Skeletal muscle tissue (tissue), 4 donors: ENCODE results near the gene HOXC10. TPM values are rescaled to one million over a fixed set of nuclear protein-coding genes. Genes with fewer than 3 reads are reported as not detected.

Experiments used
- H3K27ac ChIP-seq: one replicate; pipeline ENCODE4 v1.7.0; 2013; ENCODE audit warnings: mild to moderate bottlenecking, low read depth, low read length, inconsistent platforms
- H3K27me3 ChIP-seq, 3 donors: one replicate each; pipeline ENCODE4 v1.7.0; 2013; ENCODE audit warnings: low read length in 3 of 3; ENCODE audit not compliant: control insufficient read depth in 3 of 3, insufficient read depth in 3 of 3
- H3K36me3 ChIP-seq, 3 donors: one replicate each; pipeline ENCODE4 v1.7.0; 2013; ENCODE audit warnings: low read length in 3 of 3; ENCODE audit not compliant: control insufficient read depth in 3 of 3, insufficient read depth in 3 of 3
- H3K4me1 ChIP-seq, 3 donors: one replicate each; pipeline ENCODE4 v1.7.0; 2013; ENCODE audit warnings: low read length in 3 of 3, mild to moderate bottlenecking in 3 of 3; ENCODE audit not compliant: control insufficient read depth in 3 of 3, insufficient read depth in 3 of 3
- H3K4me3 ChIP-seq, 3 donors: one replicate each; pipeline ENCODE4 v1.7.0; 2013; ENCODE audit warnings: low read length in 3 of 3
- H3K9ac ChIP-seq, 3 donors: one replicate each; pipeline ENCODE4 v1.7.0; 2013; ENCODE audit warnings: low read length in 3 of 3, mild to moderate bottlenecking in 3 of 3, moderate library complexity in 2 of 3, low read depth in 1 of 3
- H3K9me3 ChIP-seq, 3 donors: one replicate each; pipeline ENCODE4 v1.7.0; 2013; ENCODE audit warnings: low read length in 3 of 3; ENCODE audit not compliant: control insufficient read depth in 3 of 3
- total RNA-seq: library from RNA; depleted of rRNA; stranded (reverse); fragments of >200 nt; gene quantifications from one replicate; pipeline ENCODE4 v1.2.3, GENCODE V29; 2014
- donor health status: Osteomylitis.

The HOXC10 gene
- total RNA-seq, 1 donor from 2014 or later: 3.7 TPM

DNA sequence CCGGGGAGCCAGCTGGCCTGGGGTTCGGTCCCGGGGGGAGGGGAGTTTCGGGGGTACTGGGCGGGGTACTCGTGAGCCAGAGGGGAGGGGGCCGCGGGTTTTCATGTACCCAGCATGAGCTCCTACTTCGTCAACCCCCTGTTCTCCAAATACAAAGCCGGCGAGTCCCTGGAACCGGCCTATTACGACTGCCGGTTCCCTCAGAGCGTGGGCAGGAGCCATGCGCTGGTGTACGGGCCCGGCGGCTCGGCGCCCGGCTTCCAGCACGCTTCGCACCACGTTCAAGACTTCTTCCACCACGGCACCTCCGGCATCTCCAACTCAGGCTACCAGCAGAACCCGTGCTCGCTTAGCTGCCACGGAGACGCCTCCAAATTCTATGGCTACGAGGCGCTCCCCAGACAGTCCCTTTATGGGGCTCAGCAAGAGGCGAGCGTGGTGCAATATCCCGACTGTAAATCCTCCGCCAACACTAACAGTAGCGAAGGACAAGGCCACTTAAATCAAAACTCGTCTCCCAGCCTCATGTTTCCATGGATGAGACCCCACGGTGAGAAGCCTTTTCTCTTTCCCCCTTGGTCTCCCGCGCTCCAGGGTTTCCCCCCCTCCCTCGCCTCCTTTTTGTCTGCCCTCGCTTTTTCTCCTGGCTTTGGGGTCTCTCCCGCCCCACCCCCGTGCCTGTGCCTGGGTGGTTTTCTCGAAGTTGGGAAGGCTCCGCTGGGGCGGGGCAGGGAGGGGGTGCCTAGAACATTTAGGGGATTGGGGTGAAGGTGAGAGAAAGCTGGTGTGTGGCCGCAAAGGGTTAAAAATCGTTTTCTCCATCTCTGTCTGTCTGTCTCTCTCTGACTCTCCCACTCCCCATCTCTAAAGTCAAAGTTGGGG lies 24.5 kb downstream of the HOXC10 start:
- Histone ChIP-seq H3K9ac (peak overlapping the region; percentile 78 to 85 (median 85)), H3K4me3 (peak overlapping the region; percentile 68 to 78 (median 76)), H3K4me1 (peaks cover 57 to 64% (median 57%) of the 10 kb centered on the region in 3 donors), H3K27ac (peak overlapping the region; percentile 75), H3K27me3 (peaks cover 0 to 2% (median 0%) of the 10 kb centered on the region in 3 donors), H3K36me3 (no peaks in the 10 kb centered on the region), H3K9me3 (no peaks in the 10 kb centered on the region)

GRCh38 chr12:54010053-54010971 lies 25.4 kb downstream of the HOXC10 start:
- H3K27me3 ChIP-seq: peaks cover 0 to 2% (median 0%) of the 10 kb centered on the region in 3 donors
- H3K27ac ChIP-seq: peak overlapping the region; percentile 75
- no peaks in the 10 kb centered on the region for H3K36me3 ChIP-seq
- H3K4me1 ChIP-seq: peaks cover 58 to 63% (median 59%) of the 10 kb centered on the region in 3 donors
- no peaks in the 10 kb centered on the region for H3K9me3 ChIP-seq
- H3K4me3 ChIP-seq: peak overlapping the region; percentile 68 to 78 (median 76)
- H3K9ac ChIP-seq: peak overlapping the region; percentile 78 to 85 (median 85)

GRCh38 chr12:54010972-54011664 lies 26.2 kb downstream of the HOXC10 start:
- no peaks in the 10 kb centered on the region for H3K9me3 ChIP-seq
- H3K4me1 ChIP-seq: peaks cover 54 to 67% (median 62%) of the 10 kb centered on the region in 3 donors
- peak overlapping the region; percentile 61 to 85 (median 78) for H3K9ac ChIP-seq
- peak overlapping the region in 2 of 3 donors; percentile 23 to 48 for H3K4me3 ChIP-seq
- H3K27ac ChIP-seq: peak overlapping the region; percentile 75
- H3K27me3 ChIP-seq: peaks cover 0 to 2% (median 0%) of the 10 kb centered on the region in 3 donors
- no peaks in the 10 kb centered on the region for H3K36me3 ChIP-seq

DNA sequence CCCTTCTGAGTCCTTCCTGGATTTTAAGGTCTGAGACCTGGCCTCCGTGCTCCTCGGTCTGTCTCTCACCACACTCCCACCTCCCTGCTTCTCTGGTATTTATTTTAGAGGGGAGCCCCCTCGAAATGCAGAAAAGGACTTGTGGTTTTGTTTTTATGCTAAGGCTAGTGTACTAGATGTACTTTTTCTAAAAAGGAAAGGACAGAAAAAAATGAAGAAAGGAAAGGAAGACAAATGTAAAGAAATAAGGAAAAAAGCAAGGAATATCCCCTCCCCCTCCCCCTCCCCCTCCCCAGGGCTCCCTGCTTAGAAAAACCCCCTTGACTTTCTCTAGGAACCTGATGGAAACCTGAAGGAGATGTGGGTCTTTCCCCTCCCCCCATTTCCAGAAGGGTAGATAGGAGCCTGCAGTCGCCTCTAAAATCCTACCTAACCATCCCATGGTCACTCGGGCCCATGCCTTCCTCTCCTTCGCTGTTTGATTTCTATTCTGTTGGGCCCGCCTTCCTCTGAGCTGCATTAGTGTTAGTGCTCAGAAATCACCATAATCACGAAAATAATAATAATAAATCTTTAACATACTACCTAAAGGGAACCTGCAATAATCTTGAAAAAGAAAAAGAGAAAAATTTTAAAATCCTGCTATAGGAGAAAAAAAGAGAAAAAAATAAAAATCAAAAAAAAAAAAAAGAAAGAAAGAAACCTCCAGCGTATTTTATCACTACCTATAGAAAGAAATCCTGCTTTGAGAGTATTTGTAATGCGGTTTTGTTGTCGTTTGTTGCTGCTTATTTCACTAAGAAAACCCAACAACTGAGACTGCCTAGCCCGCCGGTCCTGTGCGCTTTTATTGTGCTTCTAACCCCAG lies 27.0 kb downstream of the HOXC10 start:
- H3K9me3 ChIP-seq: no peaks in the 10 kb centered on the region
- peaks cover 49 to 62% (median 54%) of the 10 kb centered on the region in 3 donors for H3K4me1 ChIP-seq
- H3K27ac ChIP-seq: peak overlapping the region; percentile 75
- peak overlapping the region in 1 of 3 donors; percentile 48 for H3K4me3 ChIP-seq
- peak overlapping the region; percentile 33 to 85 (median 78) for H3K9ac ChIP-seq
- no peaks in the 10 kb centered on the region for H3K36me3 ChIP-seq
- peaks cover 0 to 2% (median 0%) of the 10 kb centered on the region in 3 donors for H3K27me3 ChIP-seq

DNA sequence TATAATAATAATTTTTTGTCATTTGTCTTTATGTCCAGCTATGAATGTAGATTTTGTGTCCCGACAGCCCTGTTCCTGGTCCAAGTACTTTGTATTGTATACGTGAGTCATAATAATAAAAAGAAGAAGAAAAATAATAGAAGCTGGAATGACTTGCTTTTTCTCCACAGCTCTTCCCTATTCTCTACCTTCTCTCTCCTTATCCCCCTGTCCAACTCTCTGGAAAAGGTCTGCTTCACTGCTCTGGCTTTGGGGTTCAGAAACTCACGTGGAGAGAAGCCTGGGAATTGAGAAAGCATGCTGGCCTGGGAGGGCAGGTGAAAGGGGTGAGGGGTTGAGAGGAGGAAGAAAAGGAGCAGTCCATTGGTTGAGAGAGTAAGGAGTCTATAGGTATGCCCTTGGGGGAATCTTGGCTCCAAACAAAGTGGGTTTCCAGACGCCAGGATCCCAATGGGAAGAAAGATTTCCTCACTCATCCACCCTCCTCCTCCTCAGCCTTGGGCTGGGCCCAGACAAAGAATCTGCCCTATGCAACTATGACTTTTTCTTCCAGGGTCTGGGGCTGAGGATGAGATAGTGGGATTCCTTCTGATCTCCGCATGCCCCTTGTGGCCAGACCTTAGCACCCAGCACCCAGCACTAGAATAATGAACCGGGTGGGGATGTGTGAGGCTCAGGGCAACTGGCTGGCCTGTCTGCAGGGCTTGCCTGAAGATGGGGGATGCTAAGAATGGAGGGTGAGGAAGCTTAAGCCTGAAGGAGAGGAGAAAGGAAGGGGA lies 27.9 kb downstream of the HOXC10 start:
- peaks cover 40 to 54% (median 47%) of the 10 kb centered on the region in 3 donors for H3K4me1 ChIP-seq
- no peak overlapping the region for H3K4me3 ChIP-seq
- no peaks in the 10 kb centered on the region for H3K36me3 ChIP-seq
- peak overlapping the region; percentile 7 to 89 (median 33) for H3K9ac ChIP-seq
- no peaks in the 10 kb centered on the region for H3K9me3 ChIP-seq
- peak overlapping the region; percentile 93 for H3K27ac ChIP-seq
- peaks cover 0 to 2% (median 0%) of the 10 kb centered on the region in 3 donors for H3K27me3 ChIP-seq

DNA sequence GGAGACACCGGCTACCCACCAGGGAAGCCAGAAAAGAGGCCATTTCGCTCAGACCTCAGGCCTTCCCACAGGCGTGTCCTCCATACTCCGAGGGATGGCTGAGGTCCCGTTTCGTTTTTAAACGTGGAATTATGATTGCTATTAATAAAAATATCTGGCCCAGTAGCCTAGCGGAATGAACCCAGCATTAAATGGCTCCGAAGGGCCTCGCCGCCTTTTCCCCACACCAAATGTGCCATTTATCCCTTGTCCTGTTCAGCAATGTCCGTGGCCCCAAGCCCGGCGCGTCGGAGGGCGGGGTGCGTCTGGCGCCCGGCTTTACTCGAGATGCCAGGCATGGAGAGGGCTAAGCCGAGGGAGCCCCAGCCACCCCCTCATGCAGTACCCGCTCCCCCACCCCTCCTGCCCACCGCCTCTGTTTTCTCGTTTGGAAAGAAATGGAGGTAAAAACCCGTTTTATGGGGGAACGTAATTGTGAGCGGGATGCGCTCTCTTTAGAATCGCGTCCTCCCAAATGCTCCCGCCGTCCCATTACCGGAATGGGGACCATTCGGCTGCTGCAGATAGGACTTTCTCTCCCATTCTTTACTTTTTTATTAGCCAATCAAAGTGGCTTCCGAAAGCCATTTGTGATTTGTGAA lies 29.6 kb downstream of the HOXC10 start:
- Histone ChIP-seq H3K4me3 (peak overlapping the region; percentile 63 to 74 (median 74)), H3K9ac (peak overlapping the region; percentile 89 to 90 (median 89))

GRCh38 chr12:54015018-54015931 lies 30.3 kb downstream of the HOXC10 start:
- Histone ChIP-seq H3K9me3 (no peaks in the 10 kb centered on the region), H3K27me3 (peaks cover 0 to 2% (median 0%) of the 10 kb centered on the region in 3 donors), H3K9ac (peak overlapping the region; percentile 13 to 90 (median 16)), H3K4me1 (peaks cover 33 to 50% (median 33%) of the 10 kb centered on the region in 3 donors), H3K4me3 (peak overlapping the region in 1 of 3 donors; percentile 63), H3K36me3 (no peaks in the 10 kb centered on the region), H3K27ac (peak overlapping the region; percentile 93)

More for the DNA sequence above, 29.6 kb downstream of the HOXC10 start:
- H3K27me3 ChIP-seq: peaks cover 0 to 2% (median 0%) of the 10 kb centered on the region in 3 donors
- no peaks in the 10 kb centered on the region for H3K36me3 ChIP-seq
- no peaks in the 10 kb centered on the region for H3K9me3 ChIP-seq
- H3K27ac ChIP-seq: peak overlapping the region; percentile 93
- H3K4me1 ChIP-seq: peaks cover 36 to 49% (median 37%) of the 10 kb centered on the region in 3 donors
